ENCODE data around the gene PFKFB4.
"Not testable (repeated sequence)": the region's sequence is repeated elsewhere in the genome, so short reads cannot be mapped to it uniquely, and the experiment has no call there.

PFKFB4 gene

GRCh38 chr3:48555949-48556795, 431 bp downstream of the PFKFB4 start:
- DNase-seq = no peak

GRCh38 chr3:48555231-48555948, 1.2 kb downstream of the PFKFB4 start:
- DNase-seq = no peak

- DNase-seq = no peak
Observed at GRCh38 chr3:48553886-48554845, 2.4 kb downstream of the PFKFB4 start.

- DNase-seq = no peak
Observed at GRCh38 chr3:48553361-48553760, 3.2 kb downstream of the PFKFB4 start.

- no peak for DNase-seq
Observed at GRCh38 chr3:48552111-48552951, 4.3 kb downstream of the PFKFB4 start.

GRCh38 chr3:48551651-48552050, 5.0 kb downstream of the PFKFB4 start:
- not testable (repeated sequence) for DNase-seq

GRCh38 chr3:48548729-48549705, 7.6 kb downstream of the PFKFB4 start:
- peak; percentile 4 for DNase-seq

GRCh38 chr3:48548126-48548525, 8.5 kb downstream of the PFKFB4 start:
- DNase-seq = no peak

GRCh38 chr3:48546203-48546829, 10.3 kb downstream of the PFKFB4 start:
- DNase-seq = no peak

GRCh38 chr3:48544141-48544540, 12.5 kb downstream of the PFKFB4 start:
- DNase-seq = no peak

GRCh38 chr3:48543271-48543866, 13.2 kb downstream of the PFKFB4 start:
- no peak for DNase-seq

- no peak for DNase-seq
Observed at GRCh38 chr3:48538451-48538850, 18.2 kb downstream of the PFKFB4 start.

- DNase-seq = no peak
Observed at GRCh38 chr3:48536785-48537184, 19.8 kb downstream of the PFKFB4 start.

- no peak for DNase-seq
Observed at GRCh38 chr3:48536116-48536515, 20.5 kb downstream of the PFKFB4 start.

GRCh38 chr3:48535578-48535977, 21.0 kb downstream of the PFKFB4 start:
- DNase-seq = no peak

GRCh38 chr3:48532977-48533337, 23.6 kb downstream of the PFKFB4 start:
- no peak for DNase-seq

- DNase-seq = no peak
Observed at GRCh38 chr3:48532271-48532976, 24.2 kb downstream of the PFKFB4 start.

GRCh38 chr3:48530701-48531100, 25.9 kb downstream of the PFKFB4 start:
- DNase-seq = not testable (repeated sequence)

- DNase-seq = no peak
Observed at GRCh38 chr3:48528754-48529153, 27.8 kb downstream of the PFKFB4 start.
